Transverse colon (tissue), 4 donors: ENCODE data around the gene STBD1. TPM values are rescaled to one million over a fixed set of nuclear protein-coding genes. Genes with fewer than 3 reads are reported as not detected.

Experiments
- DNase-seq: peaks from one replicate; pipeline ENCODE4 v3.0.0-alpha.2; 2019
- H3K27ac ChIP-seq, 4 donors: fragments of 200-600 bp; sonication (generic); 2 replicates each; pipeline ENCODE4 v1.5.1; 2016 to 2018; ENCODE audit warnings: inconsistent platforms in 4 of 4
- H3K27me3 ChIP-seq: fragments of 200-600 bp; sonication (generic); 2 replicates; pipeline ENCODE4 v1.5.1; 2017; ENCODE audit warnings: inconsistent platforms
- H3K36me3 ChIP-seq, 4 donors: fragments of 200-600 bp; sonication (generic); 2 replicates each; pipeline ENCODE4 v1.5.1; 2017 to 2019; ENCODE audit warnings: inconsistent platforms in 4 of 4
- H3K4me1 ChIP-seq, 4 donors: fragments of 200-600 bp; sonication (generic); 2 replicates each; pipeline ENCODE4 v1.5.1; 2017 to 2020; ENCODE audit warnings: inconsistent platforms in 4 of 4
- H3K4me3 ChIP-seq, 4 donors: fragments of 200-600 bp; sonication (generic); 1 replicate in 1 of 4; 2 replicates in 3 of 4; pipeline versions ENCODE4 v1.5.1 to v1.6.1; 2017 to 2019; ENCODE audit warnings: inconsistent platforms in 4 of 4
- H3K9me3 ChIP-seq, 2 donors: fragments of 200-600 bp; sonication (generic); 2 replicates each; pipeline ENCODE4 v1.5.1; 2017 to 2019; ENCODE audit warnings: inconsistent platforms in 2 of 2
- EP300 ChIP-seq: sonication (generic); formaldehyde crosslinking; IDR thresholded peaks from one replicate; pipeline ENCODE4 v1.6.1; 2017; ENCODE audit warnings: antibody characterized with exemption, low read depth
- POLR2A ChIP-seq: fragments of 450-650 bp; IDR thresholded peaks from one replicate; pipeline ENCODE4 v1.6.1; 2016; ENCODE audit warnings: antibody characterized with exemption, mild to moderate bottlenecking, moderate library complexity
- POLR2AphosphoS5 ChIP-seq, 3 donors: sonication (generic); formaldehyde crosslinking; IDR thresholded peaks; one replicate each; pipeline ENCODE4 v1.6.1; 2016; ENCODE audit warnings: antibody characterized with exemption in 3 of 3
- WGBS, 2 donors: methylation state at CpG; one replicate each; pipeline ENCODE4 v1.1.5; 2018; ENCODE audit warnings: low coverage in 1 of 2; 5-methylcytosine and 5-hydroxymethylcytosine counted together
- in situ Hi-C, 4 donors: fragments of 200-750 bp; cut with MboI; loops; one replicate each; pipeline versions ENCODE4 v1.15.0 to v1.15.1; 2017; ENCODE audit warnings: low sequenced_read_pairs in 3 of 4, low pct_ligation_motif_present in 1 of 4, low pct_unique_long_range_greater_than_20kb in 1 of 4
- intact Hi-C: fragments of 100-400 bp; cut with DNase I; formaldehyde crosslinking; loops from one replicate; pipeline ENCODE4 v1.15.1; 2023; ENCODE audit warnings: low total_unique reads
- total RNA-seq, 4 donors: library from RNA; depleted of rRNA; stranded (reverse); fragments of >200 nt; gene quantifications; one replicate each; pipeline ENCODE4 v1.1.0, GENCODE V29; 2016
- TF ChIP-seq, protein P1 (sequence below), 5 experiments: fragments of 200-600 bp in 3 of 5; fragments of 450-650 bp in 2 of 5; sonication (generic) in 3 of 5; IDR thresholded peaks; 1 replicate in 2 of 5; 2 replicates in 3 of 5; pipeline ENCODE4 v1.5.1; 2016 to 2017; ENCODE audit warnings: antibody characterized with exemption in 5 of 5, inconsistent platforms in 3 of 5, mild to moderate bottlenecking in 2 of 5, moderate library complexity in 1 of 5

STBD1 gene
- 10 to 100 TPM in 3 of 4 donors, 1 to 10 TPM in 1; 5.4 to 48.7 (median 17.0) TPM for total RNA-seq

DNA sequence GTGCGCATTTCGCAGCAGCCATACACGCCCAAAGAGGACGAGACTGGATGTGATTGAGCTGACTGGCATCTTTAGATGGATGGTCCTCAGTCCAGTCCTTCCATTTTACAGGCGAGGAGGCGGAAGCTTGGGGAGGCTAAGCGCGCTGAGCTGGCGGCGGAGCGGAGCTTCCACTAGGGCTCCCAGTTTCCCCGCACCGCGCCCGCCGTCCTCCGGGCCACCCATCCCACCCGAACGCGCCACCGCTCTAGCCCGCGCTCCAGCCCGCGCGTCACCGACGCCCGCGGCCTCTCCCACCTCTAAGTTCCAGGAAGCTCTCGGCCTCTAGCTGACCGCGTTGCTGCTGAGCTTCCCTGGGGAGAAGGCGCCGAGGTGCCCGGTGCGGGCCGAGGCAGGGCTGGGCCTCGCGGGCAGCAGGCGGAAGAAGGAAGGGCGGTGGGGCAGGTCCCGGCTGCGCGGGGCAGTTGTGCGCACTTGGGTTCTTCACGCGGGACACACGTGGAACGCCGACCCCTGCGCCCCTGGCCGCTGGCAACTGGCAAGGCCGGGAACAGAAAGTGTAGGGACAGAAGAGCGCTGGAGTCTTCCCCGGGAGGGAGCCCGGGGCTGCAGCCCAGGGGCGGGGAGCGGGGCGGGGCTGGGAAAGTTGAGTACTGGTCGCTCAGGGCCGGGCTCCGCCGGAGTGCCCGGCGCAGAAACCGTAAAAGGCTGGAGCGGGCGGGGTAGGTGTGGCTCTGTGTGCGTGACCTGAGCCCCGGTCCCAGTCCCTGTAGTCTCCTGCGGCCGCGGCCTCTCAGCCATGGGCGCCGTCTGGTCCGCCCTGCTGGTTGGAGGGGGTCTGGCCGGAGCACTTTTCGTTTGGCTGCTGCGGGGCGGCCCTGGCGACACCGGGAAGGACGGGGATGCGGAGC is at the start of gene STBD1:
Gene STBD1, plus strand, starts transcription at position 763 of the 911 bp plus-strand sequence. Its CDS starts 37 bp downstream, at position 800.
- Histone ChIP-seq H3K36me3 (peaks cover 0 to 4% (median 0%) of the 10 kb centered on the region in 4 donors), H3K27ac (peak within 1 kb of the TSS; percentile 89 to 96 (median 93)), H3K4me1 (peaks cover 10 to 61% (median 29%) of the 10 kb centered on the region in 4 donors), H3K9me3 (no peaks in the 10 kb centered on the region), H3K4me3 (peak within 1 kb of the TSS; percentile 66 to 89 (median 85)), H3K27me3 (no peaks in the 10 kb centered on the region)
- in situ Hi-C loops (no loop called here), intact Hi-C loops (loop anchor here (1.0 to 10.0 kb wide), 2 partner anchors 131 to 194 kb away; no protein-coding TSS in a partner anchor)
- DNase-seq: peak; percentile 89
- TF ChIP-seq POLR2A (peak; percentile 88), POLR2AphosphoS5 (IDR thresholded peaks at IDR 0.05) (peak; percentile 24 to 82 (median 58)), EP300 (no peak)
- TF ChIP-seq, protein P1, sequence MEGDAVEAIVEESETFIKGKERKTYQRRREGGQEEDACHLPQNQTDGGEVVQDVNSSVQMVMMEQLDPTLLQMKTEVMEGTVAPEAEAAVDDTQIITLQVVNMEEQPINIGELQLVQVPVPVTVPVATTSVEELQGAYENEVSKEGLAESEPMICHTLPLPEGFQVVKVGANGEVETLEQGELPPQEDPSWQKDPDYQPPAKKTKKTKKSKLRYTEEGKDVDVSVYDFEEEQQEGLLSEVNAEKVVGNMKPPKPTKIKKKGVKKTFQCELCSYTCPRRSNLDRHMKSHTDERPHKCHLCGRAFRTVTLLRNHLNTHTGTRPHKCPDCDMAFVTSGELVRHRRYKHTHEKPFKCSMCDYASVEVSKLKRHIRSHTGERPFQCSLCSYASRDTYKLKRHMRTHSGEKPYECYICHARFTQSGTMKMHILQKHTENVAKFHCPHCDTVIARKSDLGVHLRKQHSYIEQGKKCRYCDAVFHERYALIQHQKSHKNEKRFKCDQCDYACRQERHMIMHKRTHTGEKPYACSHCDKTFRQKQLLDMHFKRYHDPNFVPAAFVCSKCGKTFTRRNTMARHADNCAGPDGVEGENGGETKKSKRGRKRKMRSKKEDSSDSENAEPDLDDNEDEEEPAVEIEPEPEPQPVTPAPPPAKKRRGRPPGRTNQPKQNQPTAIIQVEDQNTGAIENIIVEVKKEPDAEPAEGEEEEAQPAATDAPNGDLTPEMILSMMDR (IDR thresholded peaks at IDR 0.05): no peak
- WGBS, 2 donors: 2 to 6% methylated on average over 9 to 58 of the region's 85 CpGs

DNA sequence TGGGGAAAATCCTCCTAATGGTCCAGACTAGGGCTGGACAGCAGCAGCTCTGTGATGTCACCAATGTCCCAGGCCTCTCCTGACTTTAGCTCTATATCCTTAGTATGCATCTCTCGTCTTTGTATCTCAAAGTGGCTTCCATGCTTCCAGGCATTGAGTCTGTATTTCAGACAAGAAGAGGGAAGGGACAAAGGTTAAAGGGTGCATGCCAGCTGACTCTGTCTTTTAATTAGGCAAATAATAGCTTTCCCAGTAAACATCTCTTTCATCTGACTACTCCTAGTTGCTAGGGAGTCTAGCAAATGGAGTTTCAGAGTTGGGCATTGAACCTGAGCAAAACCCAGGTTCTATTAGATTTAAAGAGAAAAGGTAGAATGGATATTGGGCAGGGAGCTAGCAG is 49.6 kb upstream of the STBD1 start:
- Histone ChIP-seq H3K27ac (no peak overlapping the region), H3K4me1 (peaks cover 0 to 2% (median under 1%) of the 10 kb centered on the region in 4 donors), H3K9me3 (no peaks in the 10 kb centered on the region), H3K36me3 (no peaks in the 10 kb centered on the region), H3K4me3 (no peak overlapping the region), H3K27me3 (peaks cover 3% of the 10 kb centered on the region)
- in situ Hi-C loops (no loop called here), intact Hi-C loops (no loop called here)
- TF ChIP-seq, protein P1 (IDR thresholded peaks at IDR 0.05): no peak
- TF ChIP-seq POLR2AphosphoS5 (IDR thresholded peaks at IDR 0.05) (no peak), POLR2A (no peak), EP300 (no peak)
- 81% methylated on average over 1 of the region's 1 CpG; no CpG with 5 or more reads in 1 of the 2 donors for WGBS, 2 donors
- DNase-seq: no peak

DNA sequence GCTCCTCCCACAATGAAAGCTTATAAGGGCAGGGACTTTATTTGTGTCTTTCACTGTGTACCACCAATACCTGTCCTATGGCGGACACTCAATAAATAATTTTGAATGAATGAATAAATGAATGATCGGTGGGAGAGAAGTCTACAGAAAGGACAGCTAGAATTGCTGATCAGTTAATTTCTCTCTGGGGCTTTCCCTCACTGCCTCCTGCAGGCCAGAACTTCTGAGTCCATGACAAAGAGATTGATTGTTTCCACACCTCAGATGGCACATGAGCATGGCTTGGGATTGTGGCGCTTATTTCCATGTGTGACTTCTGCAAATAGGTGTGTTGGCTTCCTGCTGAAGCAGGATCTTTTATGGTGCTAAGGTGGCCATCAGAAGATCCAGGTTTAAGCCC is 48.7 kb upstream of the STBD1 start:
- Histone ChIP-seq H3K4me3 (no peak overlapping the region), H3K9me3 (no peaks in the 10 kb centered on the region), H3K36me3 (no peaks in the 10 kb centered on the region), H3K27ac (no peak overlapping the region), H3K27me3 (no peaks in the 10 kb centered on the region), H3K4me1 (no peaks in the 10 kb centered on the region)
- in situ Hi-C loops (no loop called here), intact Hi-C loops (no loop called here)
- TF ChIP-seq EP300 (no peak), POLR2AphosphoS5 (IDR thresholded peaks at IDR 0.05) (no peak), POLR2A (no peak)
- TF ChIP-seq, protein P1 (IDR thresholded peaks at IDR 0.05): no peak
- no peak for DNase-seq
- WGBS, 2 donors: 81 to 91% methylated on average over 2 to 3 of the region's 3 CpGs

DNA sequence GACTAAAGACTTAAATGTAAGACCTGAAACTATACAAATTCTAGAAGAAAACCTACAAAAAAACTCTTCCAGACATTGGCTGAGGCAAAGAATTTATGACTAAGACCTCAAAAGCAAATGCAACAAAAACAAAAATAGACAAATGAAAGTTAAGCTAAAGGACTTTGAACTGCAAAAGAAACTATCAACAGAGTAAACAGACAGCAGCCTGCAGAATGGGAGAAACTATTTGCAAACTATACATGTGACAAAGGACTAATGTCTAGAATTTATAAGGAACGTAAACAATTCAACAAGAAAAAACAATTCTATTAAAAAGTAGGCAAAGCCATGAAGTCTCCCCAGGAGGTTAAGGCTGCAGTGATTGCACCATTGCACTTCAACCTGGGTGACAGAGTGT is 46.0 kb upstream of the STBD1 start:
- Histone ChIP-seq H3K27ac (no peak overlapping the region), H3K4me3 (no peak overlapping the region), H3K4me1 (no peaks in the 10 kb centered on the region), H3K27me3 (no peaks in the 10 kb centered on the region), H3K9me3 (no peaks in the 10 kb centered on the region), H3K36me3 (no peaks in the 10 kb centered on the region)
- in situ Hi-C loops: no loop called here
- DNase-seq: no peak
- TF ChIP-seq POLR2AphosphoS5 (IDR thresholded peaks at IDR 0.05): no peak
- no peak for TF ChIP-seq POLR2A
- no peak for TF ChIP-seq EP300
- TF ChIP-seq, protein P1 (IDR thresholded peaks at IDR 0.05): no peak
- intact Hi-C loops: no loop called here
- WGBS, 2 donors: 45 to 80% methylated on average over 1 of the region's 1 CpG
